ENCODE measurements around the gene PRPF31. TPM values are rescaled to one million over a fixed set of nuclear protein-coding genes. Genes with fewer than 3 reads are reported as not detected.
A peak's percentile ranks its signal among the peaks of the same experiment; 100 is the strongest.

The PRPF31 gene
- total RNA-seq, 6 donors from 2014 or later = 43.9 to 73.3 (median 47.4) TPM

- ATAC-seq (ENCODE audit: low FRiP score in 2 of 2) (no peak), DNase-seq (no peak)
- no peaks in the 10 kb centered on the region for H3K9me3 ChIP-seq
- TF ChIP-seq POLR2A (IDR thresholded peaks at IDR 0.05) (no peak), CTCF (IDR thresholded peaks at IDR 0.05) (no peak), POLR2AphosphoS5 (IDR thresholded peaks at IDR 0.05) (no peak), EP300 (IDR thresholded peaks at IDR 0.05) (no peak)
- no peak overlapping the region for H3K27ac ChIP-seq
- H3K36me3 ChIP-seq = peaks cover 51 to 92% (median 90%) of the 10 kb centered on the region in 4 donors
- no peaks in the 10 kb centered on the region for H3K4me1 ChIP-seq
- no peaks in the 10 kb centered on the region for H3K27me3 ChIP-seq
- no peak overlapping the region for H3K4me3 ChIP-seq
- 76 to 88% methylated on average over 4 to 9 of the region's 9 CpGs for WGBS, 2 donors
Measured at GRCh38 chr19:54125713-54126112, 10.2 kb downstream of the PRPF31 start.

- Histone ChIP-seq H3K27me3 (no peaks in the 10 kb centered on the region), H3K9me3 (no peaks in the 10 kb centered on the region), H3K36me3 (peaks cover 45 to 94% (median 84%) of the 10 kb centered on the region in 4 donors), H3K4me1 (no peaks in the 10 kb centered on the region), H3K4me3 (no peak overlapping the region), H3K27ac (no peak overlapping the region)
- DNase-seq (peak in 1 of 2 donors; percentile 78), ATAC-seq (ENCODE audit: low FRiP score in 2 of 2) (no peak)
- TF ChIP-seq EP300 (IDR thresholded peaks at IDR 0.05) = no peak
- TF ChIP-seq POLR2AphosphoS5 (IDR thresholded peaks at IDR 0.05) = no peak
- no peak for TF ChIP-seq CTCF (IDR thresholded peaks at IDR 0.05)
- TF ChIP-seq POLR2A (IDR thresholded peaks at IDR 0.05) = no peak
- 93 to 98% methylated on average over 23 to 38 of the region's 44 CpGs for WGBS, 2 donors
Measured at GRCh38 chr19:54127688-54128440, 12.3 kb downstream of the PRPF31 start.

- no peak for DNase-seq
- Histone ChIP-seq H3K4me1 (no peaks in the 10 kb centered on the region), H3K36me3 (peaks cover 41 to 89% (median 79%) of the 10 kb centered on the region in 4 donors), H3K9me3 (no peaks in the 10 kb centered on the region), H3K27ac (no peak overlapping the region), H3K4me3 (no peak overlapping the region), H3K27me3 (no peaks in the 10 kb centered on the region)
- ATAC-seq (ENCODE audit: low FRiP score in 2 of 2) = no peak
- 90 to 96% methylated on average over 20 of the region's 20 CpGs for WGBS, 2 donors
- TF ChIP-seq EP300 (IDR thresholded peaks at IDR 0.05) (no peak), CTCF (IDR thresholded peaks at IDR 0.05) (no peak), POLR2A (IDR thresholded peaks at IDR 0.05) (no peak), POLR2AphosphoS5 (IDR thresholded peaks at IDR 0.05) (no peak)
Measured at GRCh38 chr19:54128441-54128725, 12.8 kb downstream of the PRPF31 start.

- H3K4me3 ChIP-seq = no peak overlapping the region
- WGBS, 2 donors = 96 to 97% methylated on average over 22 to 32 of the region's 41 CpGs
- no peaks in the 10 kb centered on the region for H3K9me3 ChIP-seq
- H3K36me3 ChIP-seq = peaks cover 37 to 82% (median 73%) of the 10 kb centered on the region in 4 donors
- ATAC-seq (ENCODE audit: low FRiP score in 2 of 2) (no peak), DNase-seq (peak in 1 of 2 donors; percentile 79)
- H3K4me1 ChIP-seq = no peaks in the 10 kb centered on the region
- no peaks in the 10 kb centered on the region for H3K27me3 ChIP-seq
- TF ChIP-seq EP300 (IDR thresholded peaks at IDR 0.05) (no peak), POLR2A (IDR thresholded peaks at IDR 0.05) (no peak), CTCF (IDR thresholded peaks at IDR 0.05) (no peak), POLR2AphosphoS5 (IDR thresholded peaks at IDR 0.05) (no peak)
- no peak overlapping the region for H3K27ac ChIP-seq
Measured at GRCh38 chr19:54128796-54129616, 13.5 kb downstream of the PRPF31 start.
